Measurements from ENCODE around the gene BMP8B. TPM values are rescaled to one million over a fixed set of nuclear protein-coding genes. Genes with fewer than 3 reads are reported as not detected.
A peak's percentile ranks its signal among the peaks of the same experiment; 100 is the strongest.

The BMP8B gene
- total and polyA plus RNA-seq, 2 of the 8 experiments (the other 6 are each of a cell fraction or from before 2014, with no cell fraction given), result 0.37 to 0.50 TPM

DNA sequence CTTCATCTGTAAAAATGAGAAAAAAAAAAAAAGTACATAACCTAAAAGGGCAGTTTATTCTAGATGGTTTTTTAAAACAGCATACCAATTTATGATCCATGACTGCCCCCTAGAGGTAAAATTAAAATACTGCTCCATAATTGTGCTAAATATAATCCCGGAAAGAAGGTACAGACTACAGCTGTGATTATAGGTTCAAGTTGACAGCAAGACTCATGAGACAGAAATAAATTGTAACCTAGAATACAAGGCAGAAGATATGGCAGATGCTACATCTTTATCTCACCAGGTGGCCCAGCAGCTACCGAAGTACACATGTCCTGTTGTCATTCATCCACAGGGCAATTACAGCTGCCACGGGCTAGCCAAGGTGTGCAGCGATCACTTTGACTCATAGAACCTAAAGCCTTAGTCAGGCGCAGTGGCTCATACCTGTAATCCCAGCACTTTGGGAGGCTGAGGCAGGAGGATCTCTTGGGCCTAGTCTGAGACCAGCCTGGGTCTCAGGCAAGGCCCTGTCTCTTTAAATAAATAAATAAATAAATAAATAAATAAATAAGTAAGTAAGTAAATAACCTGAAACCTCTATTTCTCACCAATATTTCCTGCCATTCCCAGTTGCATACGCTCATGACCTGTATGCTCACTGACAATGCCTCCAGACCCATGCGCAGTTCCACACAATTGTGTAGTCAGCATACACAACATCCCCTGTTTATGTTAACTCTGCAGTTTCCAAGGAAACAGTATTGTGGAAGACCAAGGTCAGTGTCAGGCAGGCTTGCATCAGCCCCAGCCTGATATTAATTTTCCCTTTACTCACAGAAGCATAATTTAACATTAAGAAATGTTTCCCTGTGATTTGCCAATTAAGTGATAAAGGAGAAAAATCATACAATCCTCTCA lies 68.3 kb downstream of the BMP8B start:
- POLR2A ChIA-PET (ENCODE audit: partially characterized antibody), result interaction anchor here (0.6 to 1.0 kb wide), 5 partner anchors 15 to 711 kb away, joined by 3 read pairs; no protein-coding TSS in a partner anchor
- TF ChIP-seq CHD2 (IDR thresholded peaks at IDR 0.05; ENCODE audit: low read length) (no peak), CHD1 (IDR thresholded peaks at IDR 0.05; ENCODE audit: low read depth, low read length) (no peak), TAF1 (IDR thresholded peaks at IDR 0.05; ENCODE audit: low read depth, low read length) (no peak), RAD21 (IDR thresholded peaks at IDR 0.05 in 1 of 2, conservative IDR thresholded peaks at IDR 0.05 in 1 of 2; ENCODE audit: low read depth in 2 of 2, low read length in 2 of 2) (peak; percentile 66 to 77)
- TF ChIP-seq, protein P1, sequence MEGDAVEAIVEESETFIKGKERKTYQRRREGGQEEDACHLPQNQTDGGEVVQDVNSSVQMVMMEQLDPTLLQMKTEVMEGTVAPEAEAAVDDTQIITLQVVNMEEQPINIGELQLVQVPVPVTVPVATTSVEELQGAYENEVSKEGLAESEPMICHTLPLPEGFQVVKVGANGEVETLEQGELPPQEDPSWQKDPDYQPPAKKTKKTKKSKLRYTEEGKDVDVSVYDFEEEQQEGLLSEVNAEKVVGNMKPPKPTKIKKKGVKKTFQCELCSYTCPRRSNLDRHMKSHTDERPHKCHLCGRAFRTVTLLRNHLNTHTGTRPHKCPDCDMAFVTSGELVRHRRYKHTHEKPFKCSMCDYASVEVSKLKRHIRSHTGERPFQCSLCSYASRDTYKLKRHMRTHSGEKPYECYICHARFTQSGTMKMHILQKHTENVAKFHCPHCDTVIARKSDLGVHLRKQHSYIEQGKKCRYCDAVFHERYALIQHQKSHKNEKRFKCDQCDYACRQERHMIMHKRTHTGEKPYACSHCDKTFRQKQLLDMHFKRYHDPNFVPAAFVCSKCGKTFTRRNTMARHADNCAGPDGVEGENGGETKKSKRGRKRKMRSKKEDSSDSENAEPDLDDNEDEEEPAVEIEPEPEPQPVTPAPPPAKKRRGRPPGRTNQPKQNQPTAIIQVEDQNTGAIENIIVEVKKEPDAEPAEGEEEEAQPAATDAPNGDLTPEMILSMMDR (IDR thresholded peaks at IDR 0.05; ENCODE audit: control extremely low read depth in 1 of 3, insufficient read depth in 1 of 3, low read depth in 1 of 3, low read length in 3 of 3), result peak in 2 of 3 experiments; percentile 29 to 44; a peak in 2 of 4 replicates
- peak; percentile 83 for FAIRE-seq

More for the DNA sequence above, 68.3 kb downstream of the BMP8B start:
- Histone ChIP-seq H3K9me3 (ENCODE audit: insufficient read depth in 2 of 2, low read depth in 1 of 2, low read length in 1 of 2) (no peaks in the 10 kb centered on the region), H3K79me1 (ENCODE audit: low read depth, low read length) (no peaks in the 10 kb centered on the region), H2BK15ac (ENCODE audit: low read length) (no peak overlapping the region), H2BK12ac (ENCODE audit: low read depth, low read length) (no peak overlapping the region), H2BK20ac (ENCODE audit: low read length) (no peak overlapping the region), H3K4me1 (replicated peaks in 1 of 4; ENCODE audit: control insufficient read depth in 3 of 4, insufficient read depth in 4 of 4, low read length in 3 of 4) (no peaks in the 10 kb centered on the region), H3K27ac (ENCODE audit: low read depth, low read length) (no peak overlapping the region), H3K36me3 (ENCODE audit: control insufficient read depth in 2 of 4, insufficient read depth in 4 of 4, low read length in 3 of 4) (no peaks in the 10 kb centered on the region), H3K23me2 (ENCODE audit: low read depth, low read length) (no peaks in the 10 kb centered on the region), H2AK5ac (ENCODE audit: low read depth, low read length) (no peak overlapping the region), H3K4me3 (ENCODE audit: extremely low read depth in 1 of 4, insufficient read depth in 2 of 4, low read depth in 3 of 4, low read length in 4 of 4) (no peak overlapping the region), H4K91ac (replicated peaks; ENCODE audit: insufficient read length, low read length) (no peak overlapping the region), H2BK5ac (ENCODE audit: low read depth, low read length) (no peak overlapping the region), H4K8ac (ENCODE audit: extremely low read depth, insufficient read depth, low read length) (no peak overlapping the region), H3K23ac (ENCODE audit: insufficient read length) (no peak overlapping the region), H4K5ac (ENCODE audit: insufficient read length, low read depth, low read length) (no peak overlapping the region), H4K20me1 (replicated peaks in 1 of 2; ENCODE audit: control insufficient read depth in 1 of 2, insufficient read depth in 2 of 2, low read length in 2 of 2) (peaks cover 2 to 10% of the 10 kb centered on the region in 2 experiments), H3K18ac (ENCODE audit: extremely low read depth, low read length) (no peak overlapping the region), H3K27me3 (replicated peaks in 1 of 4; ENCODE audit: control insufficient read depth in 3 of 4, extremely low read depth in 1 of 4, insufficient read depth in 3 of 4, low read length in 3 of 4) (peaks cover 31 to 66% (median 45%) of the 10 kb centered on the region in 4 experiments), H3K4me2 (ENCODE audit: insufficient read depth in 1 of 2, low read depth in 2 of 2, low read length in 2 of 2) (no peak overlapping the region), H2BK120ac (replicated peaks; ENCODE audit: low read depth, low read length) (no peak overlapping the region), H3K14ac (ENCODE audit: insufficient read length) (no peak overlapping the region), H3K4ac (replicated peaks; ENCODE audit: insufficient read length, low read depth, low read length) (no peak overlapping the region), H3K79me2 (ENCODE audit: control insufficient read depth in 1 of 2, insufficient read depth in 2 of 2, low read length in 2 of 2) (no peaks in the 10 kb centered on the region), H3K56ac (replicated peaks; ENCODE audit: insufficient read length, low read depth, low read length) (no peak overlapping the region), H2AFZ (ENCODE audit: low read length) (no peak overlapping the region), H3K9ac (replicated peaks in 1 of 4; ENCODE audit: extremely low read depth in 1 of 4, low read depth in 3 of 4, low read length in 3 of 4) (no peak overlapping the region)
- DNase-seq (ENCODE audit: low read depth in 1 of 2, low spot score in 2 of 2), result no peak
- WGBS, 2 experiments (ENCODE audit: extremely low coverage in 1 of 2, insufficient coverage in 1 of 2, insufficient read length in 1 of 2, insufficient replicate concordance in 2 of 2, low coverage in 1 of 2, low lambda C conversion rate in 2 of 2, missing lambda C conversion rate in 1 of 2), result 52% methylated on average over 7 of the region's 7 CpGs; no CpG with 5 or more reads in 1 of the 2 experiments
- CTCF ChIA-PET (ENCODE audit: partially characterized antibody), result interaction anchor here (0.6 to 7.8 kb wide), 29 partner anchors 9 to 1392 kb away, joined by 3 to 72 read pairs (median 4); partner anchors contain the start of genes BMP8B and NT5C1A
